NOMO-1 treated with dmso at 0.1 percent for 144 hours (cell line): ENCODE data around the gene GRB14.
A peak's percentile ranks its signal among the peaks of the same experiment; 100 is the strongest.

Source experiments
- DNase-seq: peaks from one replicate; lab custom pipeline; 2025; ENCODE audit not compliant: unreplicated experiment; lab: John Stamatoyannopoulos, UW

Gene GRB14

DNA sequence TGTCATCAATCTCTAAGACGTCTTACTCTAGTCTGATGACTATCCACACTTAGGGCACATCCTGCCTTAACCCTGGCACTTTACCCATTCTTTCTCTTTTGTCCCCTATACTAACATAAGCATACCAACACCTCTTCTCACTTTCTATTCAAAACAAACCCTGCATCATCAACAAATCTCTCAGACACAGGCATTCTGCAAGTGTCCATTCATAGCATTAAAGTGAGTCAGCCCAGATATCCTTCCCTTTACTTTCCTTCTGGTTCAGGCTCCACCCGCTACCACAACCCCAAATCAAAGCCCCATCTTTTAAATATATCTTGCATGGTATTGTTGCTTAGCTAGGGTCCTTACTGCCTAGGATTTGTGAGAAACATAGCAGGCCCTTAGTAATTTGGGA, 3.8 kb downstream of the GRB14 start:
- DNase-seq: no peak

DNA sequence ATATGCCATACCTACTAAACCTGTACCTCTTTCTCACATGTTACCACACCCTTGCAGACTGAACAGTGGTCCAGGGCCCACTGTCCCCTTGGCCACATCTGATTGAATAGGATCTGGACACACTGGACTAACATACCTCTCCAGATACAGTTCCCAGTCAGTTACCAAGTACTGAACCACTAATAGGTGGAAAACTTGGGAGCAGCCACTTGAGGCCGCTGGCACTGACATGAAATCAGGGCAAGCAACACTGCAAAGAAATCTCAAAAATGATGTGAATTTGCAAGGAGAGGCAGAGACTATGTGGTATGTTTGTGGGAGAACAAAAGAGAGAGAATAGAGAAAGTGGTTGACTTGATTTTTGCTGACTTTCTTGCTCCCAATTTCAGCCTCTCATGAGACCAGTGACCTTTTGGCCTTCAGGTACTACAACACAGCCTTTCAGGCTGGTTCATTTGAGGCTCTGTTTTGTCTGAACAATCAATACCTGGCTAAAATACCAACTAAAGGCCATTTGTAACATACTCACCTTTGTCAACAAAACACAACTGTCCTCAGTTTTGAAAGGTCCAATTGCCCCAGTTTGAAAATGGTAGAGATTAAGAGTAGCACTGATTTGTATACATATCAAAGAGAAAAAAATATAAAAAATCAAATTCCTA, 7.8 kb downstream of the GRB14 start:
- DNase-seq: no peak

DNA sequence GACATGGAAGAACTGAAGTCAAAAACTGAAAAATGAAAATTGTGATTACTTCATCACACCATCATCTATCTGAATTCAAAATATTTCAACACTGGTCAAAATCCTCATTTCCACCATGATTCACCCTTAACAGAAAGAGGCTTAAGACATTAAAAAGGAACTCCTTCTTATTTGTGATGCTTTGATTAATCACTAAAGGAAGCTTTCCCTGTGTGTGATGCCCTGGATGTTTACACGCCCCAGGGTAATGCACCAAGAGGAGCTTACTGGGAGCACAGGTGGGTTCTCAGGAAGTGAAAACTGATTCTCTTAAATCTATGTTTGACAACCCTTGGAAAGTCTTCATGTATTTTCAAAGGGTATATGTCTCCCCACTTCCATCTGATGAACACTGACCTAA, 11.5 kb downstream of the GRB14 start:
- no peak for DNase-seq

DNA sequence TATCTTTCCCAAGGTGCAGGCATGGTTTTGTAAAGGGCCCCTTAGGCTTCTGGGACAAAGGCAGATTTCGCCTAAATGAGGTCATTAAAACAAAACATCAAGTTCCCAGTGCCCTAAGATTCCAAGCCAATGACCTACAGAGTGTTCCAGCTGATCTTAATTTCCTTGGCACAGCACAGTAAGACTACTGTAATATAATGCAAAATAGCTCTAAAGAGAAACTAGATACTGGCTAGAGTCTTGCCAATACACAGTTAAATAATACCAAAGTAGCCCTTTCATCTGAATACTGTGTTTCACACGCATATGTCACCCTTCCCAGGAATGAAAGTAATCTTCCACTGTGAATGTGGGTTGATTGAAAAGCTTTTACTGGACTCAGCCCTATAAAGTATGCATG, 14.7 kb downstream of the GRB14 start:
- DNase-seq: no peak

DNA sequence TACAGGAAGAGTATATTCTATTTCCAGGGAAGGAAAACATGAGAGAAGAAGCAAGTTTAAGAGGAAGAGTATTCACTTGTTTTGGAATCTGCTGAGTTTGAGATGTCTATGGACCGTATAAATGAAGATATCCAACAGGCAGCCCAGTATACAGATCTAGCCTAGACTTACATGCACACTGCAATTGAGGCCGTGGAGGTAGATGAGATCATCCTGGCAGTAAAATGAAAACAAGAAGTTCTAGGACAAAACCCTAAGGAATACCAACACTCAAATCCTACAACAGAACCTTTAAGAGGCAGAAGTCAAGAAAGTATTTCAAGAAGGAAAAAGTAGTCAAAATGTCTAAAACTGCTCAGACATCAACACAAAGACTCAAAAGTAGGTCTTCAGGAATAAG, 16.0 kb downstream of the GRB14 start:
- no peak for DNase-seq

DNA sequence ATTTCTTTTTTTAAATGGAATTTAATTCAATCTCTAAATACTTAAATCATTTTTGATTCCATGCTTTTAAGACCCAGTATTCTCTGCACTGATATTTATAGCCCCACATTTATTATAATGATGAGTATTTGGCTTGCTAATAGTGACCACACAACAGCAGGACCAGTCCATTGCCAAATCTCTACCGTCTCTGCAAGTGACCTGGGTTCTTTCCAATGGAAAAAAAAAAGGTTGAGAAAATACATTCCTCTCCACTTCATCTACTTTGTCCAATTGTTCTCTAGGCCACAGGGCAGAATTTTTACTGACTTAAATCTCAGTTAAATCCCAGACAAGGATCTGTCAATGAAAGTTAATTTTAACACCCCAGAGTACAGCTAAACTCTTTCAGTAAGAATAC, 20.5 kb downstream of the GRB14 start:
- DNase-seq: no peak

DNA sequence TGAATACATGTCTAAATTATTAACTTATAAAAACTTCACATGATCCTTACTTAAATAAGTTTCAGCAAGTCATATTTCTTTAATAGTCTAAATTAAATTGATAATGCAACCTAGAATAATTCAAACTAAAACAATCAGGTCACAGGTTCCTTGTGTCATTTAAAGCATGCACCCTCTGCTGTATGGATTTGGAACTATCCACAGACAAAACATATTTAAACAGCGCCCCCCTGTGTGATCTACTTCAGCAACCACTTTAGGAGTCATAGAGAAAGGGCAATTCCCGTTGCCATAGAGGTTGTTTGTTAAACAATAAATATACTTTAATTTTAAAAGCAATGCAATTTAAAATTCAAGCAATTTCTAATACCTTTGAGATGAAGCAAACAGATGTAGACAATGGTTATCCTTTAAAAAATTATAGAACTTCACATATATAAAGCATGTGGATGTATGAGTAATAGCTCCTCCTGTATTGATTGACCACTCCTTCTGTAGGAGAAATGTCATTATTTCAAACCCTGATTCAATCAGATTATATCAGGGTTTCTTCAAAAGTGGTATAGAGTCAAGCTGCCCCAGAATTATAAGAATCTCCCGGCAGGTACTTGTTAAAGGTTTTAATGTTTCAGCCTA, 21.2 kb downstream of the GRB14 start:
- peak; percentile 10 for DNase-seq

DNA sequence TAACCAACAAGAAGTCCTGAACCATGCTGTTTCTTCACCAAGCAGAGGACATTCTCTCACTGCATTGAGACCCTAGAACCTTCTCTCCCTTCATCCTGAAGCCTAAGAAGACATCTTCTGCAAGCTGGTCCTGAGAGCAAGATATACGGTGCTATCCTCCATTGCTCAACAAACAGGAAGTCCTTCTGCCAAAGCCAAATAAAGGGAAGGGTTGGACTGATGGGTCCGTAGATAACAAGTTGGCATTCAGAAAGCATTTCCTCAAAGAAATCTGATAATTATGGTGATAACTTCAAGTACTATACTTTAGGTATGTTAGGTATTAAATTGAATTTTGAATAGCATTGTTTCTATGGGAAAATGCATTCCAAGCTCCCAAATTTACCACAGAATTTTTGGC, 23.3 kb downstream of the GRB14 start:
- DNase-seq: no peak

DNA sequence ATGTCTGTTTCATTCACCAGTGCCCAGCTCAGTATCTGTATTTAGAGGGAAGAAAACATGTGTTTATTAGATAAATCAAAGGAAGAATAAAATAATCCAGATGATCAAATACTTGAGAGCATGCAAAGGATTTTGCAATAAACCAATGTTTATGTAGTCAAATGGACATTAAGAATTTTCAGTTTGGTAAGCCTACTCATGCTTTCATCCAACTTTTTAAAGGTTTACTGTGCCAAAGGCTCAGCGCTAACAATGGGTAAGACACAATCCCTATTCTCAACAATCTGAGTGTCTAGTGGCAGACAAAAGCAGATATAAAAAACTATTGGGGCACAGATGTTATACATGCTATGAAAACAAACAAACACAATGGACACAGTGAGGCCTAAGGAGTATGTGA, 26.3 kb downstream of the GRB14 start:
- DNase-seq: no peak

DNA sequence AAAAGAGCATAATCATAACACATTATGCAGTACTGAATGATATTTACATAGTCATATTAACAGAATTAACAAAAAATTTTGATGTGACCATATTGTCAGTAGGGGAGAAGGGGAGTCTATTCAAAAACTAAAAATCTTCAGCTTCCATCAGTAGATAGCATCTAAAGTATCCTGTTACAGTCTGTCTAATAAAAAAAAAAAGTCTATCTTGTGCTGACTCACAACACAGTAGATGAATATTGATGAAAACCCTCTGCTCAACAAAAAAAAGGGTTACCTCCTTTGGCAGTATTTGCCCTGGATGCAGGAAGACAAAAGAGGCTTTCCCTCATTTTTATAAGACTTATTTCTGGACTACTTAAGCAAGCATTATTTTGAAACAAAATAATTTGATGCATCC, 27.3 kb downstream of the GRB14 start:
- DNase-seq: no peak

DNA sequence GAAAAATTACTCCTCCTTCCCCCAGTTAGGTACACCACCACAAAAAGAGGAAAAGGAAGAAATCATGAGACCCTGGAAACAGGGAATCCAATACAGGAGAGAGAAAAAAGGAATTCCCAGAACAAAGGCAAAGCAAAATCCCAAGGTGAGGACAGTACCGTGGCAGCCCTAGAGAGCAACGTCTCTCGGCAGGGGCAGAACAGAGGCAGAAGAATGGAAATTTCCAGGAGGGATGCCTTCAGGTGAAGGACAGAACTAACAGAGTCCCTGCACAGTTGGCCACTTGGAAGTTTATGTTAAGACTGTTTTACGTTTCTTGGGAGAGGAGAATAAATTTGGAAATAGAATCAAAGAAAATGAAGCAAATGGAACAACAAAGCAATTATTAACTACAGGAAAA, 27.7 kb downstream of the GRB14 start:
- DNase-seq: no peak

DNA sequence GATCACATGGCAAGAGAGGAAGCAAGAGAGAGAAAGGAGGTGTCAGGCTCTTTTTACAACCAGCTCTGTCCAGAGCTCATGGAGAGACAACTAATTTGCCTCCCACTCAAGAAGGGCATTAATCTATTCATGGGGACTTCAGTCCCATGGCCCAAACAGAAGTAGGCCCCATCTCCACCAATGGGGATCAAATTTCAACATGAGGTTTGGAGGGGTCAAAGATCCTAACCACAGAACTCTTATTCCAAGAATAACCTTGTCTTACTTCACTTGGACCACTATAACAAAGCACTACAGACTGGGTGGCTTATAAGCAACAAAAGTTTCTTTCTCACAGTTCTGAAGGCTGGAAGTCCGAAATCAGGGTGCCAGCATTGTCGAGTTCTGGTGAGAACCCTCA, 31.8 kb downstream of the GRB14 start:
- DNase-seq: no peak

DNA sequence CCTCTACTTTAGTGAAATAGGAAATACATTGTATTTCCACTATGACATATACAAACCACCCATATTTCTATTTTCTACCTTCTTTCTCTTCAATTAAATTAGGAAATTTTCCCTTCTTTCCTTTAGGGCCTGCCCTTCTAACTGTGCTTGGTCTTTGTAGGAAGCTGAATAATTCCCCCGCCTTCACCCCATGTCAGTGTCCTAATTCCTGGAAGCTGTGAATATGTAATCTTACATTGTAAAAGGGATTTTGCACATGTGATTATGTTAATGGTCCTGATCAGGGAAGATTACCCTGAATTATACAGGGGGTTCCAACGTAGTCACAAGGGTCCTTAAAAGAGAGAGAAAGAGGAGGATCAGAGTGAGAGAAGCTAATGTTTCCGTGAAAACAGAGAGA, 40.2 kb downstream of the GRB14 start:
- DNase-seq: no peak

DNA sequence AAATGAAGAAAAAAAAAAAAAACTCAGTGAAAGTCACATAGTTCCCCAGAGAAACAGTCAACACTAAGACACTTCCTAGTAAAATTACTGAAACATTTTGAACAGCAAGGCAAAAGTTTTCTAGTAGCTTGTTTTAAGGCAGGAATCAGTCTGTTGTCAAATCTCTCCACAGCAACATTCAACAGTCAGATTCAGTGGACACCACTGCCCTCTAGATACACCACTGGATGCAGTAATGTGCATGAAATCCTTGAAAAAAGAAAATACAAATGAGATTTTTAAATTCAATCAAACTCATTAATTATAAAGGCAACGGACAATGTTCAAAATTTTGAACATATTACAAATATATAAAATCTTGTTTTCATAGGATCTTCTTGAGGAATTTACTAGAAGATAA, 46.4 kb downstream of the GRB14 start:
- DNase-seq: no peak

DNA sequence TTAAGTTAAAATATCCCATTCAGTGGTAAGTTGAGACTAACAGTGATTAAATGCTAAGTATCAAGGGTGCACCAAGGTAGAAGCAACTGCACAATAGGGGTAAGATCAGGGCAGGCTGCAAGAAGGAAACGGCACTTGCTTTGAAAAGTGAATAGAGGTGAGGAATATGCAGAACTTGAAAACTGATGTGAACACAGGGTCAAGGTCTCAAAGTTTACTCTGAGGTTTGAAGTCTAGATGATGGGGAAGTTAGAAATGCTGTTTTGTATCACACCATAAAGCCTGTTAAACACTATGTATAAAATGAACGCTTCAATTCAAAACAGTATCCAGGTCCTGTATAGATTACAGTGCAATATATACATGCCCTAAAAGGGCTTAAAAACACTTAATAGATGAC, 50.8 kb downstream of the GRB14 start:
- no peak for DNase-seq

DNA sequence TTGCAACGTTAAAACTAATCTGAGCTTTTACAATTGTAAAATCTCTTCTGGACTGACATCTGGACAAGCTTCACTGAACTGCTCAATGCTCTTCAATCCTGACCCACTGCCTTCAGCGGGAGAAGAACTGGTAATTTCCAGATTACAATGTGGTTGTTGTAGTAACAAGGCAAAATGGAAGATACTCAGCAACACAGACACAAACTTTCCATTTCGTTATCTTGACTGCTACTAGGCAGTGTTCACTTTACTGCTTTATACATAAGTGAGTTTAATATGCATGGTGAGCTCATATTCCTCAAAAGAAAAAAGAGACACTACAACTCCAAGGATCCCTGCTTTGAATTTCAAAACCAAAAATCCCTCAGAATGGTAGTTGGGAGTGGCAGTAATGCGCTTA, 51.9 kb downstream of the GRB14 start:
- DNase-seq: no peak

DNA sequence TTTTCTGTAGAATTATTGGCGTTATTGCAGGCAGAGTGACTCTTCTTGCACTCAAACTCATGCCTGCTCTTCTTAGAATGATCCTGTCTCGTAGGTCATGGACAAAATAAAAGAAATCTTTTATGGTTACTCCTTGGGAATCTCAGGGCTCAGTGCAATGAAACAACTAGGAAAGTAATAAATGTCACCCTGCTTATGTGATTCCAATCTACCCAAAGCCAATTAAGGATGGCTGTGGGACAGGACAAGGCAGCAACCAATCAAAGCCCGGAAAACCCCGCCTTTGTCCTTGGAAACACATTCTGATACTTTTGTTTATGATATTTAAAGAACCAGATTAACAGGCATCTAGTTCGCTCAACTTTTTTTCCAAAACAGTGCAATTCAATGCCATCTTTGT, 53.0 kb downstream of the GRB14 start:
- no peak for DNase-seq

DNA sequence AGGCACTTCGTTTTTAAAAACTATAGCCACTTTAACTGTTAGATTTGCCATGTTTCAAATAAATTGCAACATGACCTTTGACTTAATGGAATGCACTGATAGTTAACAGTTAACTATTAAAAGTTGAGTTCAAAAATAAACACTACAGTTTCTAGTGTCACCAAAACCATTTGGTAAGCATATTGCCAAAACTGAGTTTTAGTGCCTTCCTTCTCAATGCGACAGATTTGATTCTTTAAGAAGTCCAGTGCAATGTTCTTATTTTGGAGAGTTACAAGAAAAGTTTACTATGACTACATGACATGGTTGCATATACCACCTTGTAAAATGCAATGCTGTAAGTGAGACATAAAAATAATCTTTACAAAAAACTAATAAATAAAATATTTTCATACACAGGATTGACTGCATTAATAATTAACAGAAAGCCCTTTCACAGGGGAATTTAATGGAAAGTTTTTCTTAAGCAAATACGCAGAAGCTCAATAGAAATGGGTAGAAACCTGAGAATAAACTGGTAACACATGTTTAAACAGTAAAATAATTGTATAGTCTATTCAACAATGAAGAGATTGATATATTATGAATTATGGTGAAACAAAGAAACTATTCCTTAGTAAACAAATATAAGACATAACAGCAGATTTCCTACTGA, 53.8 kb downstream of the GRB14 start:
- DNase-seq: no peak

DNA sequence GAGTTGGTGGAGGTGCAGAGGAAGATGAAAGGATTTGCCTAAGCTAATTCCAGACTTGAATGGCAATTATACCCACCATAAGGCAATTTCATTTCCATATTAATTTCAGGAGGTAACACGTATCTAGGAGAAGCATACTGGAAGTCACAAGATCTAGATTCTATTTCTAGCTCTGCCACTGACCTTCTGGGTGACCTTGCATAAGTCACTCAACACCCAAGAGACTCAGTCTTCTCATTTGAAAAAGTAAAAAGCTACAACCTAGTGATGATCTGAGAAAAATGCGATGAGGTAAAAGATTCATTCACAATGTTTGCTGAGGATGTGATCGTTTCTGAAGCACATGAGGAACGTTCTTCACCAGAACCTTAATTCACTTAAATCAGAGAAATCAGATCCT, 55.9 kb downstream of the GRB14 start:
- no peak for DNase-seq

DNA sequence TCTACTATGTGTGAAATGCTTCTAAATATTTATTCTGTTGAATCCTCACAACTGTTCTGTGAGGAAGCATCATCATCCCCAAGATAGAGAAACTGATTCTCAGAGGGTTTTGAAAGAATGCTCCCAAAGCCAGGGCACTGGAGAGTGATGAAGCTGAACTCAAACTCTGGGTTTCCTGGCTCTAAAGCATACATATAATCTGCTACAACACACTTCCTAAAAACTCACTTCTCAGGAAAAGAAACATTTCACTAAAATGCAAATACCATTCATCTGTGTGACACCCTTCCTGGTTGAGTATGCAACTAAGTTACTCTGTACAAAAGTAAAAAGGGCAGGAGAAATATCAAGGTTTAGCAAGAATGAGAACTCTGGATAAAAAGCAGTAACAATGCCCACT, 58.6 kb downstream of the GRB14 start:
- no peak for DNase-seq

DNA sequence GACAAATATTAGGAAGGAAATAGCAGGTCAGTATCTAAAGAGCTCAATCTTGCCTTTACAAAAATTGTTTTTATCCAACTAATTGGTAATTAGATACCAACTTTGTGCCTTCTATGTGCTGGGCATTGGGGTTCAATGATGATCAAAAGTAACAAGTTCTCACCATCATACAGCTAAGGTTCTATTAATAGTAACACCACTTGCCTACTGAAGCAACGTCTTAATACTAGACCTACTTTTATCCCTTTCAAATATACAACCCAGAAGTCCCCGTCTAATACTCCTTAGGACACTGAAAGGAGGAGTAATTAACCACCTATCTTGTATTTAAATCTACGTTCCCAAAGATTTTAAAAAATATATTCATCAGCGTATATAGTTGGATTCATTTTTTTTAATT, 59.3 kb downstream of the GRB14 start:
- no peak for DNase-seq

DNA sequence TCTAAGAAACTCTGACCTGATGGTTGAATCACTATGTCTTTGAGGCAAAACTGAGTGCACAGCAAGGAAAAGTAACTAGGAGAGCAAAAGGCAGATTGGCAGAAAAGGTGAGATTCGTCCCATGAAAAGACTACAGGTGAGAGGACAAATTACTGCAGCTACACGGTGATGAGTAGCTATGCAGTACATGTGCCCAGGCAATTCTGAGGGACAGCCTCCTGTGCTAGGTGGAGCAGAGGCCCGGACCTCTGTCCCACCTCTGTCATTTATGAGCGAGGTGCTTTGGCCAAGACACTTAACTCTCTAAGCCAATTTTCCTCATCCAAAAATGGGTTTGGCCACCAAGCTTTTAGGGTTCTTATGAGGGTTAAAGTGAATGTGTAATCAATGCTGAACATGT, 59.9 kb downstream of the GRB14 start:
- DNase-seq: no peak

DNA sequence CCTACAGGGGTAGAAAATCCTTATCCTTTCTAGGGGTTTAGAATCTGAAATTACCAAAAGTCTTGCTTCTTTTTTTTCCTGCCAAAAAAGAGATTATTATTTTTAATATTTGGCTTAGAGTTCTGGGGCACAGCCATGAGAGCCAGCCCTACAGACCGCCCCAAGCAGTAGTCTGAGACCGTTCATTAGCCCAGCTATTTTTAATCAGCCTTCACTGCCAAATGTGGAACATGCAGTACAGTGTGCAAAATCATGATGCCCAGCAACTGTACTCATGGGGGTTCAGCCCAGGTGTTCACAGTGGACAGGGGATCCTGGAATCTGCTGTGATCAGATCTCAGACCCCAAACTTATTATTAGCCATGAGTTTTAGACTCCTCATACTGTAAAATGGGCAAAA, 60.4 kb downstream of the GRB14 start:
- DNase-seq: no peak
